Kidney (tissue), 14 donors: Measurements from ENCODE around the gene OSTN. TPM values are rescaled to one million over a fixed set of nuclear protein-coding genes. Genes with fewer than 3 reads are reported as not detected.

Experiments used
- DNase-seq, 5 donors: peaks; one replicate each; pipeline ENCODE4 v3.0.0-alpha.2; 2013 to 2020
- FAIRE-seq: peaks from 2 replicates; lab custom pipeline; 2012; peaks lifted over from hg19 to GRCh38; lab: Jason Lieb, UNC
- H3K27ac ChIP-seq, 2 donors: one replicate each; pipeline ENCODE4 v1.7.0; 2013; ENCODE audit warnings: low read depth in 2 of 2, low read length in 2 of 2, inconsistent platforms in 1 of 2
- H3K27me3 ChIP-seq: one replicate; pipeline ENCODE4 v1.7.1; 2013; ENCODE audit warnings: low read length, inconsistent platforms; ENCODE audit not compliant: control insufficient read depth, insufficient read depth
- H3K36me3 ChIP-seq, 3 donors: one replicate each; pipeline versions ENCODE4 v1.7.0 to v1.7.1; 2013; ENCODE audit warnings: low read length in 3 of 3, control low read depth in 1 of 3, inconsistent platforms in 1 of 3; ENCODE audit not compliant: insufficient read depth in 3 of 3, control insufficient read depth in 2 of 3
- H3K4me1 ChIP-seq, 3 donors: one replicate each; pipeline versions ENCODE4 v1.7.0 to v1.7.1; 2013; ENCODE audit warnings: low read length in 3 of 3, inconsistent platforms in 1 of 3, low read depth in 1 of 3; ENCODE audit not compliant: control insufficient read depth in 2 of 3, insufficient read depth in 2 of 3
- H3K4me3 ChIP-seq, 3 donors: one replicate each; pipeline versions ENCODE4 v1.7.0 to v1.8.1; 2013; ENCODE audit warnings: low read length in 3 of 3, control low read depth in 1 of 3, inconsistent platforms in 1 of 3
- H3K9ac ChIP-seq, 3 donors: one replicate each; pipeline versions ENCODE4 v1.7.0 to v1.7.1; 2013; ENCODE audit warnings: low read length in 3 of 3, control low read depth in 1 of 3, inconsistent platforms in 1 of 3
- H3K9me3 ChIP-seq, 3 donors: one replicate each; pipeline versions ENCODE4 v1.7.0 to v1.7.1; 2013; ENCODE audit warnings: low read length in 3 of 3, control low read depth in 1 of 3, inconsistent platforms in 1 of 3; ENCODE audit not compliant: control insufficient read depth in 2 of 3, insufficient read depth in 1 of 3
- intact Hi-C: fragments of 100-400 bp; cut with DNase I; formaldehyde crosslinking; loops from one replicate; pipeline ENCODE4 v1.11.1; 2022
- polyA plus RNA-seq: library from polyadenylated mRNA; stranded (reverse); fragments of 350-450 nt; fragmentation: Illumina TruSeq; extraction: RNeasy Lipid Tissue Mini Kit (QIAGEN cat#74804); gene quantifications from one replicate; pipeline ENCODE4 v1.2.3, GENCODE V29; 2014; ENCODE audit warnings: low read depth, low replicate concordance; ENCODE audit not compliant: insufficient read depth
- total RNA-seq: library from RNA; stranded (reverse); fragmentation: NEBNext Ultra II Directional; extraction: Animal tissue kit (Norgen Biotek cat#: 25700); gene quantifications from one replicate; pipeline ENCODE4 v1.2.1, GENCODE V29; 2021
- TF ChIP-seq, protein P1 (sequence below): IDR thresholded peaks from 3 replicates; pipeline ENCODE4 v1.5.1; 2012; ENCODE audit warnings: mild to moderate bottlenecking, moderate library complexity, borderline replicate concordance; ENCODE audit not compliant: insufficient read depth; ENCODE audit errors: extremely low read depth
- donor health status: control.
- donor health status: control.
- donor health status: control.
- donor health status: control.
- donor health status: control.
- donor health status: DM: yes; HTN: yes; CAD: no.
- donor health status: Normal renal cell carcinoma (clear cell type).

The OSTN gene
- total and polyA plus RNA-seq, 2 donors from 2014 or later = not detected

DNA sequence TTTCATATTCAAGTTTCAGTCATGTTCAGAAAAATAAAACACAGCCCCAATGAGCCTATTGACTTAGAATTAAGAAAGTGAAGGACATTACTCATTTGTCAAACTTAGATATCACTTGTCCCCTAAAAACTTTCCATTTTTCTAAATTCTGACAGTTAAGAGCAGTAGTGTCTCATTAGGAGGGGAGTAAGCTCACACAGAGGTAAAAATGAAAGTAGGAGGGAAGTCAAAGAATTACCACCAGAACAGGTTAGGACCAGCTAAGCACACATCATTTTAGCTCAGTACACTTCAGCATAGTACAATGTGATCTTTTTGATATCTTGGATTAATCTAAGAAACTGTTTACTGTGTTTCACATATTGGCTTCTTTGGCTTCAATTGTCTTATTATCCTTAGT lies 64.3 kb downstream of the OSTN start:
- TF ChIP-seq, protein P1, sequence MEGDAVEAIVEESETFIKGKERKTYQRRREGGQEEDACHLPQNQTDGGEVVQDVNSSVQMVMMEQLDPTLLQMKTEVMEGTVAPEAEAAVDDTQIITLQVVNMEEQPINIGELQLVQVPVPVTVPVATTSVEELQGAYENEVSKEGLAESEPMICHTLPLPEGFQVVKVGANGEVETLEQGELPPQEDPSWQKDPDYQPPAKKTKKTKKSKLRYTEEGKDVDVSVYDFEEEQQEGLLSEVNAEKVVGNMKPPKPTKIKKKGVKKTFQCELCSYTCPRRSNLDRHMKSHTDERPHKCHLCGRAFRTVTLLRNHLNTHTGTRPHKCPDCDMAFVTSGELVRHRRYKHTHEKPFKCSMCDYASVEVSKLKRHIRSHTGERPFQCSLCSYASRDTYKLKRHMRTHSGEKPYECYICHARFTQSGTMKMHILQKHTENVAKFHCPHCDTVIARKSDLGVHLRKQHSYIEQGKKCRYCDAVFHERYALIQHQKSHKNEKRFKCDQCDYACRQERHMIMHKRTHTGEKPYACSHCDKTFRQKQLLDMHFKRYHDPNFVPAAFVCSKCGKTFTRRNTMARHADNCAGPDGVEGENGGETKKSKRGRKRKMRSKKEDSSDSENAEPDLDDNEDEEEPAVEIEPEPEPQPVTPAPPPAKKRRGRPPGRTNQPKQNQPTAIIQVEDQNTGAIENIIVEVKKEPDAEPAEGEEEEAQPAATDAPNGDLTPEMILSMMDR = no peak
- intact Hi-C loops = no loop called here
- Histone ChIP-seq H3K27ac (no peak overlapping the region), H3K4me1 (no peaks in the 10 kb centered on the region), H3K9ac (no peak overlapping the region), H3K36me3 (no peaks in the 10 kb centered on the region), H3K4me3 (peak overlapping the region in 1 of 3 donors; percentile 16), H3K9me3 (no peaks in the 10 kb centered on the region), H3K27me3 (no peaks in the 10 kb centered on the region)
- FAIRE-seq = no peak
- no peak for DNase-seq

- Histone ChIP-seq H3K4me1 (no peaks in the 10 kb centered on the region), H3K27ac (no peak overlapping the region), H3K4me3 (peak overlapping the region in 1 of 3 donors; percentile 16), H3K36me3 (no peaks in the 10 kb centered on the region), H3K27me3 (no peaks in the 10 kb centered on the region), H3K9ac (no peak overlapping the region), H3K9me3 (no peaks in the 10 kb centered on the region)
- DNase-seq = no peak
- TF ChIP-seq, protein P1 = no peak
- intact Hi-C loops = no loop called here
- FAIRE-seq = no peak
Measured at GRCh38 chr3:191263850-191264249, 64.8 kb downstream of the OSTN start.

DNA sequence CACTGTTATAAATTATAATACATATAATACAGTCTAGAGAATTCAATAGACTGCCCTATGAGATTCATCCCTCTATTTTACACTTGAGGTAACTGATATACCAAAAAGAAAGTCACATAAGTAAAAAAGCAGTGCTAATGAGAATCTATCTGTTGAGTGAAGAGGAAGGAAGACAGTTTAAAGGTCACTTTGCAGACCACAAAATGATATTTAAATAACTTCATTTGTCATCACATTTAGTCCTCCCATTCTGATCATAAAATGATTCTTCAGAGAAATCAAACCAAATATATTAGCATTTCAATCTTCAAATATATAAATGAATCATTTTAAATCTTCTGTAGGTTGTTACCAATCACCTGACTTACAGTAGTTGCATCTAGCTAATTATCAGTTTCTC lies 69.7 kb downstream of the OSTN start:
- no peaks in the 10 kb centered on the region for H3K36me3 ChIP-seq
- H3K9me3 ChIP-seq = no peaks in the 10 kb centered on the region
- TF ChIP-seq, protein P1 = no peak
- no peak for DNase-seq
- FAIRE-seq = no peak
- intact Hi-C loops = no loop called here
- H3K9ac ChIP-seq = no peak overlapping the region
- H3K27ac ChIP-seq = no peak overlapping the region
- no peaks in the 10 kb centered on the region for H3K4me1 ChIP-seq
- H3K4me3 ChIP-seq = no peak overlapping the region
- no peaks in the 10 kb centered on the region for H3K27me3 ChIP-seq
